CD4-positive, alpha-beta T cell treated with Interleukin-2 at 100 ng/mL for 4 hours (primary cell): ENCODE data around the gene ADAMTS20.
"Not testable (repeated sequence)": the region's sequence is repeated elsewhere in the genome, so short reads cannot be mapped to it uniquely, and the experiment has no call there.

Experiments
- DNase-seq: peaks from one replicate; pipeline ENCODE4 v3.0.0-alpha.2; 2020; ENCODE audit warnings: low spot score

The ADAMTS20 gene

GRCh38 chr12:43360001-43360400 is 192.0 kb downstream of the ADAMTS20 start:
- DNase-seq: not testable (repeated sequence)

- DNase-seq: no peak
These were observed 194.9 kb downstream of the ADAMTS20 start for GRCh38 chr12:43357141-43357540.

- no peak for DNase-seq
These were observed 200.0 kb downstream of the ADAMTS20 start for GRCh38 chr12:43352001-43352400.

- no peak for DNase-seq
These were observed 202.1 kb downstream of the ADAMTS20 start for GRCh38 chr12:43349863-43350262.

GRCh38 chr12:43348221-43348620 is 203.8 kb downstream of the ADAMTS20 start:
- no peak for DNase-seq

- DNase-seq: no peak
These were observed 205.0 kb downstream of the ADAMTS20 start for GRCh38 chr12:43347026-43347425.

GRCh38 chr12:43345023-43345422 is 207.0 kb downstream of the ADAMTS20 start:
- DNase-seq: no peak

- not testable (repeated sequence) for DNase-seq
These were observed 210.2 kb downstream of the ADAMTS20 start for GRCh38 chr12:43341785-43342313.

- no peak for DNase-seq
These were observed 213.0 kb downstream of the ADAMTS20 start for GRCh38 chr12:43338848-43339526.

GRCh38 chr12:43337571-43338444 is 214.2 kb downstream of the ADAMTS20 start:
- no peak for DNase-seq

GRCh38 chr12:43336962-43337555 is 214.9 kb downstream of the ADAMTS20 start:
- no peak for DNase-seq

GRCh38 chr12:43333644-43334043 is 218.4 kb downstream of the ADAMTS20 start:
- DNase-seq: no peak

- DNase-seq: no peak
These were observed 218.9 kb downstream of the ADAMTS20 start for GRCh38 chr12:43332977-43333640.

- DNase-seq: no peak
These were observed 220.1 kb downstream of the ADAMTS20 start for GRCh38 chr12:43331935-43332334.

- DNase-seq: no peak
These were observed 222.6 kb downstream of the ADAMTS20 start for GRCh38 chr12:43329375-43329774.

- DNase-seq: no peak
These were observed 226.2 kb downstream of the ADAMTS20 start for GRCh38 chr12:43325786-43326185.

GRCh38 chr12:43320281-43320680 is 231.7 kb downstream of the ADAMTS20 start:
- no peak for DNase-seq

- no peak for DNase-seq
These were observed 234.0 kb downstream of the ADAMTS20 start for GRCh38 chr12:43318021-43318420.

GRCh38 chr12:43317156-43317555 is 234.8 kb downstream of the ADAMTS20 start:
- no peak for DNase-seq

- no peak for DNase-seq
These were observed 235.5 kb downstream of the ADAMTS20 start for GRCh38 chr12:43316520-43316919.

- no peak for DNase-seq
These were observed 236.0 kb downstream of the ADAMTS20 start for GRCh38 chr12:43315961-43316360.

GRCh38 chr12:43312991-43313505 is 239.0 kb downstream of the ADAMTS20 start:
- DNase-seq: no peak
